ENCODE measurements around the gene GEN1. TPM values are rescaled to one million over a fixed set of nuclear protein-coding genes. Genes with fewer than 3 reads are reported as not detected.

GEN1 gene
- total RNA-seq, 1 donor, result 8.3 TPM

DNA sequence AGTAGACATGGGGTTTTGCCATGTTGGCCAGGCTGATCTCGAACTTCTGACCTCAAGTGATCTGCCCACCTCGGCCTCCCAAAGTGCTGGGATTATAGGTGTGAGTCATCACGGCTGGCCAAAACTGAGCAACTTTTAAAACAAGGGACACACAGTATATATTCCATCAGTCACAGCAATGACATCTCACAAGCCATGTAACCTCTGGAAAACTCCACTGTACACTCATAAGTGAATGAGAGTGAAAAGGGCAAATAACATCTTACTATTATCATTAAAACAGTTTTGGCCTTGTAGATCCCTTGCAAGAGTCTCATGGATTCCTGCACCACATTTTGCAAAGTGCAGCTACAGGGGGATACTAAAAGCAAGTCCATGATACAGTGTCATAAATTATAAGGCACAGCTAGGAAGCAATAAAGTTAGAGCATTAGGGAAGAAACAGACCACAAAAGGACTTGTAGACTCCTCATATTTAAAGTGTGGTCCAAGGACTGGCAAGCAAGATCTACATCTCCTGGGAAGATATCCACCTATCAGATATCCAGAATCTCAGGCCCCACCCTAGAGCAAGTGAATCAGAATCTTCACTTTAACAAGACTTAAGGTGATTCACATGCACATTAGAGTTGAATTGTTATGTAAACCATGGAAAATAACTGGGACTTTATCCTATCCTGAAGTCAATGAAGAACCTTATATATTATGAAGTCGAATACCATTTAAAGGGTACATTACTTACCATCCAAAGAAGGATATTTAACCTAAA, 6.1 kb upstream of the GEN1 start:
- peak; percentile 72 for DNase-seq (ENCODE audit: insufficient read length, low spot score, missing footprints)
- no peaks in the 10 kb centered on the region for H3K27me3 ChIP-seq (ENCODE audit: insufficient read depth, low read length)
- H3K9me3 ChIP-seq (ENCODE audit: low read depth, low read length), result no peaks in the 10 kb centered on the region
- H3K27ac ChIP-seq (ENCODE audit: low read depth, low read length), result no peak overlapping the region
- no peak overlapping the region for H3K4me2 ChIP-seq (ENCODE audit: insufficient read depth, low read length)
- H4K20me1 ChIP-seq (ENCODE audit: insufficient read depth, low read length), result no peaks in the 10 kb centered on the region
- TF ChIP-seq, protein P1, sequence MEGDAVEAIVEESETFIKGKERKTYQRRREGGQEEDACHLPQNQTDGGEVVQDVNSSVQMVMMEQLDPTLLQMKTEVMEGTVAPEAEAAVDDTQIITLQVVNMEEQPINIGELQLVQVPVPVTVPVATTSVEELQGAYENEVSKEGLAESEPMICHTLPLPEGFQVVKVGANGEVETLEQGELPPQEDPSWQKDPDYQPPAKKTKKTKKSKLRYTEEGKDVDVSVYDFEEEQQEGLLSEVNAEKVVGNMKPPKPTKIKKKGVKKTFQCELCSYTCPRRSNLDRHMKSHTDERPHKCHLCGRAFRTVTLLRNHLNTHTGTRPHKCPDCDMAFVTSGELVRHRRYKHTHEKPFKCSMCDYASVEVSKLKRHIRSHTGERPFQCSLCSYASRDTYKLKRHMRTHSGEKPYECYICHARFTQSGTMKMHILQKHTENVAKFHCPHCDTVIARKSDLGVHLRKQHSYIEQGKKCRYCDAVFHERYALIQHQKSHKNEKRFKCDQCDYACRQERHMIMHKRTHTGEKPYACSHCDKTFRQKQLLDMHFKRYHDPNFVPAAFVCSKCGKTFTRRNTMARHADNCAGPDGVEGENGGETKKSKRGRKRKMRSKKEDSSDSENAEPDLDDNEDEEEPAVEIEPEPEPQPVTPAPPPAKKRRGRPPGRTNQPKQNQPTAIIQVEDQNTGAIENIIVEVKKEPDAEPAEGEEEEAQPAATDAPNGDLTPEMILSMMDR (IDR thresholded peaks at IDR 0.05; ENCODE audit: extremely low read depth, low read depth, low read length), result no peak
- H3K36me3 ChIP-seq (ENCODE audit: insufficient read depth, low read length), result no peaks in the 10 kb centered on the region
- peaks cover 55% of the 10 kb centered on the region for H3K79me2 ChIP-seq (ENCODE audit: insufficient read depth, low read length)
- H3K4me3 ChIP-seq (ENCODE audit: insufficient read depth, low read length), result no peak overlapping the region
- no peak overlapping the region for H2AFZ ChIP-seq (ENCODE audit: low read length)
- H3K4me1 ChIP-seq (ENCODE audit: insufficient read depth, low read length), result peaks cover 15% of the 10 kb centered on the region

DNA sequence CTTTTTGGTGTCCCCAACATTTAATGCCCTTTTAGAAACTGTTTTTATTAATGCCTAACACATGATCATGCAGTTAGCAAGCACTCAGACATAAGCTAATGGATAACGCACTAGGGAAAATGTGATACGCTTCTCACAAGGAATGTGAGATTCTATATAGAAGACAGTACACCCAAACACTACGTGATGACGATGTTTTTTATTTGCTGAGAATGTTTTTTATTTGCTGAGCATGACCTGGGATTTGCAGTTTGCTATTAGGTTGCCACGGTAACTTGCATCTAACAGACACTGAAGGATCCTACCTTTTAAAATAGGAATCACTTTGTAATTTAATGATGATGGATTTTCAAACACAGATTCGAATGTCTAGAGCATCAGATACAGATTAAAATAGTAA, 5.2 kb upstream of the GEN1 start:
- H3K27ac ChIP-seq (ENCODE audit: low read depth, low read length), result no peak overlapping the region
- no peaks in the 10 kb centered on the region for H3K36me3 ChIP-seq (ENCODE audit: insufficient read depth, low read length)
- H3K9me3 ChIP-seq (ENCODE audit: low read depth, low read length), result no peaks in the 10 kb centered on the region
- peaks cover 15% of the 10 kb centered on the region for H3K4me1 ChIP-seq (ENCODE audit: insufficient read depth, low read length)
- DNase-seq (ENCODE audit: insufficient read length, low spot score, missing footprints), result no peak
- no peak overlapping the region for H3K4me2 ChIP-seq (ENCODE audit: insufficient read depth, low read length)
- H4K20me1 ChIP-seq (ENCODE audit: insufficient read depth, low read length), result no peaks in the 10 kb centered on the region
- H3K27me3 ChIP-seq (ENCODE audit: insufficient read depth, low read length), result no peaks in the 10 kb centered on the region
- H3K79me2 ChIP-seq (ENCODE audit: insufficient read depth, low read length), result peaks cover 58% of the 10 kb centered on the region
- TF ChIP-seq, protein P1 (IDR thresholded peaks at IDR 0.05; ENCODE audit: extremely low read depth, low read depth, low read length), result no peak
- H3K4me3 ChIP-seq (ENCODE audit: insufficient read depth, low read length), result no peak overlapping the region
- no peak overlapping the region for H2AFZ ChIP-seq (ENCODE audit: low read length)

DNA sequence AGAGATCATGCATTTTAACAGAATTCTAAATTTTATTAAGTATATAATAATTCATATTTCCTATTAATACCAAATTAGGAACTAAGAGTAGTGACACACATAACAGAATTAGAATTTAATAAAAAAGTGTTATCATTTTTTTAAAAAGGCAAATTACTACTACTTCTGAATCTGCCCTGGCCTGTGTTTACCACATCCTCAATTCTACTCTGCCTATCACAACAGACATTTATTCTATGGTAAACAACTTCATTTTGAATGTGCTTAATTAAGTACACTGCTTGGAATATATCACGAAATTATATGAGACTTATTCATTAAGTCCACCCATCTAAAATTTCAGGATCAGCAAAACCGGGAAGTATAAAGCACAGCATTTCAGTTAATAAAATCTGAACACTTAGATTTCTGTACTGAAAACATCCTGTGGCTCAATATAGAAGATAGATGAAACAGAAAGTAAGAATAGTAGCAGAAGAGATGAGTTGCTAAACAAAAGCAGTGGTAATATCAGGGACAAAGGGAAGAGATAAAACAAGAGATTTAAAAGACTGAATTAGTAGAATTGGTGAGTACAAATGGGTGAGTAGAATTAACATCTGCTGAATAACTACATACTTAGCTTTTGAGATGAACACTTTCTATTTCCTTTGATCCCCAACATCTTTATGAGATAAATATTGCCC, 4.0 kb upstream of the GEN1 start:
- DNase-seq (ENCODE audit: insufficient read length, low spot score, missing footprints), result no peak
- Histone ChIP-seq H3K4me2 (ENCODE audit: insufficient read depth, low read length) (no peak overlapping the region), H3K4me1 (ENCODE audit: insufficient read depth, low read length) (peaks cover 20% of the 10 kb centered on the region), H3K79me2 (ENCODE audit: insufficient read depth, low read length) (peaks cover 65% of the 10 kb centered on the region), H3K4me3 (ENCODE audit: insufficient read depth, low read length) (no peak overlapping the region), H4K20me1 (ENCODE audit: insufficient read depth, low read length) (no peaks in the 10 kb centered on the region), H2AFZ (ENCODE audit: low read length) (no peak overlapping the region), H3K27ac (ENCODE audit: low read depth, low read length) (no peak overlapping the region), H3K9me3 (ENCODE audit: low read depth, low read length) (no peaks in the 10 kb centered on the region), H3K36me3 (ENCODE audit: insufficient read depth, low read length) (no peaks in the 10 kb centered on the region), H3K27me3 (ENCODE audit: insufficient read depth, low read length) (no peaks in the 10 kb centered on the region)
- TF ChIP-seq, protein P1 (IDR thresholded peaks at IDR 0.05; ENCODE audit: extremely low read depth, low read depth, low read length), result no peak

DNA sequence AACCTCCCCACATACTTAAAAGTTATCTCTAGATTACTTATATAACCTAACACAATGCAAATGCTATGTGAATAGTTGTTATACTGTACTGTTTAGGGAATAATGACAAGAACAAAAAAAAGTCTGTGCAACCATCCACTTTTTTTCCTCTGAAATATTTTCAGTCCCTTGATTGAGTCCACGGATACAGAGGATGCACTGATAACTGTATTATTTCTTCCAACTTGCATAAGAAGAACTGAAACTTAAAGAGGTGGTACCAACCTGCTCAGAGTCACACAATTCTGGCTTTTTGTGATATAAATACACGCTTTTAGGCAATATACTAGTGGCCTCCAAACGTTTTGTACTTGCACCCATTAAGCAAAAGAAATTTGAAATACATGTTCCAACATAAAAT, 1.7 kb upstream of the GEN1 start:
- H2AFZ ChIP-seq (ENCODE audit: low read length), result no peak overlapping the region
- no peaks in the 10 kb centered on the region for H4K20me1 ChIP-seq (ENCODE audit: insufficient read depth, low read length)
- H3K36me3 ChIP-seq (ENCODE audit: insufficient read depth, low read length), result no peaks in the 10 kb centered on the region
- H3K79me2 ChIP-seq (ENCODE audit: insufficient read depth, low read length), result peaks cover 80% of the 10 kb centered on the region
- no peaks in the 10 kb centered on the region for H3K27me3 ChIP-seq (ENCODE audit: insufficient read depth, low read length)
- peak overlapping the region; percentile 85 for H3K4me2 ChIP-seq (ENCODE audit: insufficient read depth, low read length)
- TF ChIP-seq, protein P1 (IDR thresholded peaks at IDR 0.05; ENCODE audit: extremely low read depth, low read depth, low read length), result no peak
- H3K27ac ChIP-seq (ENCODE audit: low read depth, low read length), result no peak overlapping the region
- no peak for DNase-seq (ENCODE audit: insufficient read length, low spot score, missing footprints)
- no peaks in the 10 kb centered on the region for H3K9me3 ChIP-seq (ENCODE audit: low read depth, low read length)
- peak overlapping the region; percentile 94 for H3K4me3 ChIP-seq (ENCODE audit: insufficient read depth, low read length)
- peaks cover 34% of the 10 kb centered on the region for H3K4me1 ChIP-seq (ENCODE audit: insufficient read depth, low read length)

All from osteoblast (primary cell).